Brain microvascular endothelial cell (primary cell): ENCODE data around the gene PSEN1.

Experiments
- DNase-seq: peaks from one replicate; pipeline ENCODE4 v3.0.0-alpha.2; 2020
- H3K27ac ChIP-seq: fragments of 250-450 bp; sonication (Bioruptor Pico); 2 replicates; pipeline ENCODE4 v1.5.1; 2020; ENCODE audit warnings: mild to moderate bottlenecking, moderate library complexity
- H3K27me3 ChIP-seq: fragments of 250-450 bp; sonication (Bioruptor Pico); replicated peaks from 2 replicates; pipeline ENCODE4 v1.5.1; 2020; ENCODE audit warnings: mild to moderate bottlenecking
- H3K36me3 ChIP-seq: fragments of 250-450 bp; sonication (Bioruptor Pico); replicated peaks from 2 replicates; pipeline ENCODE4 v1.5.1; 2020; ENCODE audit warnings: mild to moderate bottlenecking
- H3K4me3 ChIP-seq: 2 replicates; pipeline ENCODE4 v1.5.1; 2011; ENCODE audit warnings: low read depth, mild to moderate bottlenecking, control low read depth, low read length, moderate library complexity
- CTCF ChIP-seq: IDR thresholded peaks from 2 replicates; pipeline ENCODE4 v1.5.1; 2011; ENCODE audit warnings: low read depth, mild to moderate bottlenecking, moderate library complexity, low read length, control low read depth, inconsistent platforms; ENCODE audit errors: missing control alignments
- in situ Hi-C: cut with HindIII; loops from 2 replicates; pipeline ENCODE4 v1.10.0; 2017; ENCODE audit warnings: low sequenced_read_pairs, low pct_ligation_motif_present

The PSEN1 gene

GRCh38 chr14:73253721-73254120, 117.4 kb downstream of the PSEN1 start:
- H3K27me3 ChIP-seq: no peaks in the 10 kb centered on the region
- in situ Hi-C loops: no loop called here
- H3K36me3 ChIP-seq: no peaks in the 10 kb centered on the region
- no peak for TF ChIP-seq CTCF
- DNase-seq: no peak
- no peak overlapping the region for H3K4me3 ChIP-seq
- no peak overlapping the region for H3K27ac ChIP-seq

- no peaks in the 10 kb centered on the region for H3K27me3 ChIP-seq
- TF ChIP-seq CTCF: no peak
- no peaks in the 10 kb centered on the region for H3K36me3 ChIP-seq
- no peak for DNase-seq
- H3K4me3 ChIP-seq: no peak overlapping the region
- in situ Hi-C loops: no loop called here
- no peak overlapping the region for H3K27ac ChIP-seq
Observed at GRCh38 chr14:73254247-73255004, 118.1 kb downstream of the PSEN1 start.

GRCh38 chr14:73255005-73255400, 118.7 kb downstream of the PSEN1 start:
- Histone ChIP-seq H3K36me3 (no peaks in the 10 kb centered on the region), H3K27me3 (no peaks in the 10 kb centered on the region), H3K27ac (no peak overlapping the region), H3K4me3 (no peak overlapping the region)
- DNase-seq: no peak
- TF ChIP-seq CTCF: no peak
- in situ Hi-C loops: no loop called here

- in situ Hi-C loops: no loop called here
- no peaks in the 10 kb centered on the region for H3K36me3 ChIP-seq
- no peak overlapping the region for H3K27ac ChIP-seq
- H3K27me3 ChIP-seq: no peaks in the 10 kb centered on the region
- no peak overlapping the region for H3K4me3 ChIP-seq
- no peak for DNase-seq
- no peak for TF ChIP-seq CTCF
Observed at GRCh38 chr14:73255693-73256225, 119.5 kb downstream of the PSEN1 start.

GRCh38 chr14:73258076-73258475, 121.8 kb downstream of the PSEN1 start:
- in situ Hi-C loops: no loop called here
- H3K27ac ChIP-seq: no peak overlapping the region

More at GRCh38 chr14:73258076-73258475, 121.8 kb downstream of the PSEN1 start:
- Histone ChIP-seq H3K36me3 (no peaks in the 10 kb centered on the region), H3K27me3 (no peaks in the 10 kb centered on the region), H3K4me3 (no peak overlapping the region)
- DNase-seq: no peak
- no peak for TF ChIP-seq CTCF
